ENCODE measurements around the gene TRAPPC12.

TRAPPC12 gene

DNA sequence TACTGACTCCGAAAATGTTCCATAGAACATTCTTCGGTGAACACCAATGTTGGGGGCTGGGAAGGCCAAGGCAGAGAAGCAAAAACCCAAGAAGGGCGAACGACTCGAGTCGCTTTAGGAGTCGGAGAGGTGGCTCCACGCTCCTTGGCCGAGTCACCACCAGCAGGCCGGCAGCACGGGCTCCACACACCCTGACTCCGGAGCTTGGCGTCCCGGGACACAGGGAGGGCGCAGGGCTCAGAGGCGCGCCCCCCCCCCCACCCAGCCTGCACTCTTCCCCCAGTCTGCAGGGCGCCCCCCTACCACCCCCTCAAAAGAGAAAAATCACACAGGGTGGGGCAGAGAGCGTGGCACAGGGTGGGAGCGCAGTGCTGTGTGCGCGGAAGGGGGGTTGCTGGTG lies 147.4 kb downstream of the TRAPPC12 start:
- no peak overlapping the region for H3K4me3 ChIP-seq (ENCODE audit: low read depth, low read length)
- DNase-seq (ENCODE audit: low read depth), result no peak
- TF ChIP-seq, protein P1, sequence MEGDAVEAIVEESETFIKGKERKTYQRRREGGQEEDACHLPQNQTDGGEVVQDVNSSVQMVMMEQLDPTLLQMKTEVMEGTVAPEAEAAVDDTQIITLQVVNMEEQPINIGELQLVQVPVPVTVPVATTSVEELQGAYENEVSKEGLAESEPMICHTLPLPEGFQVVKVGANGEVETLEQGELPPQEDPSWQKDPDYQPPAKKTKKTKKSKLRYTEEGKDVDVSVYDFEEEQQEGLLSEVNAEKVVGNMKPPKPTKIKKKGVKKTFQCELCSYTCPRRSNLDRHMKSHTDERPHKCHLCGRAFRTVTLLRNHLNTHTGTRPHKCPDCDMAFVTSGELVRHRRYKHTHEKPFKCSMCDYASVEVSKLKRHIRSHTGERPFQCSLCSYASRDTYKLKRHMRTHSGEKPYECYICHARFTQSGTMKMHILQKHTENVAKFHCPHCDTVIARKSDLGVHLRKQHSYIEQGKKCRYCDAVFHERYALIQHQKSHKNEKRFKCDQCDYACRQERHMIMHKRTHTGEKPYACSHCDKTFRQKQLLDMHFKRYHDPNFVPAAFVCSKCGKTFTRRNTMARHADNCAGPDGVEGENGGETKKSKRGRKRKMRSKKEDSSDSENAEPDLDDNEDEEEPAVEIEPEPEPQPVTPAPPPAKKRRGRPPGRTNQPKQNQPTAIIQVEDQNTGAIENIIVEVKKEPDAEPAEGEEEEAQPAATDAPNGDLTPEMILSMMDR (IDR thresholded peaks at IDR 0.05; ENCODE audit: control insufficient read depth, extremely low read depth, insufficient read depth), result no peak

DNA sequence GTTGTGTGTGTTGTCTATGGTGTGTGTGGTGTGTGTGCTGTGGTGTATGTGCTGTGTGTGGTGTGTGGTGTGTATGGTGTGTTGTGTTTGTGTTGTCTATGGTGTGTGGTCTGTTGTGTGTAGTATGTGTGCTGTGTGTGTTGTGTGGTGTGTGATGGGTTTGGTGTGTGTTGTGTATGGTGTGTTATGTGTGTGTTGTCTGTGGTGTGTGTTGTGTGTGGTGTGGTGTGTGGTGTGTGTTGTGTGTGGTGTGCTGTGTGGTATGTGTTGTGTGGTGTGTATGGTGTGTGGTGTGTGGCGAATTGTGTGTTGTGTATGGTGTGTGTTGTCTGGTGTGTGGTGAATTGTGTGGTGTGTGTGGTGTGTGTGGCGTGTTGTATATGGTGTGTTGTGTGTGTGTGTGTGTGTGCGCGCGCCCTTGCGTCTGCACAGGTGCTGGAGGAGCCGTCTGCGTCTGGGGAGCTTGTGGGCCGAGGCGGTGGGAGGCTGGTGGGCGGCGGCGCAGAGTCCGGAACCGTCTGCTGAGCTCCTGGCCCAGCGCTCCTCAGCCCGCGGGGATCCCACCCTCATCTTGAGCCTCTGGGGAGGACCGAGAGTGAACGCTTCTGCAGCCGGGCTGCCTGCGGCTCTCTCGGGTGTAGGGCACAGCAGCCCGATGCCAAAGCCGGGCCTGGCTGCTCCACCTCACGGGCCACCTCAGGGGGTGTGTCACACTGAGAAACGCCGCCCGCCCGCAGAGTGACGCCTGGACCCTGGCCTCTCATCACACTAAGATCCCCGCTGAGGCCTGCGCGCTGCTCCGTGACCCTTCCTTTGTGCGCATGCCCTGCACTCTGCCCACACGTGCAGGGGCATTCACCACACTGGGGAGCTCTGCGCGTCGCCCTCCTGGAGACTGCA lies 148.6 kb downstream of the TRAPPC12 start:
- no peak overlapping the region for H3K4me3 ChIP-seq (ENCODE audit: low read depth, low read length)
- no peak for DNase-seq (ENCODE audit: low read depth)
- TF ChIP-seq, protein P1 (IDR thresholded peaks at IDR 0.05; ENCODE audit: control insufficient read depth, extremely low read depth, insufficient read depth), result no peak
